Endothelial cell of umbilical vein (primary cell): ENCODE data around the gene LPP. TPM values are rescaled to one million over a fixed set of nuclear protein-coding genes. Genes with fewer than 3 reads are reported as not detected.

Experiments used
- BruUV-seq: library from RNA; stranded (reverse); fragments of 400-500 nt; replicated peaks from 2 replicates; lab custom pipeline; 2021; lab: Mats Ljungman, UMichigan
- CTCF ChIA-PET: fragments of 300-600, 350-600 bp; sonication (Branson Sonifier 250); formaldehyde crosslinking; loops from one replicate; lab custom pipeline; 2021; ENCODE audit warnings: antibody characterized with exemption, inconsistent platforms; lab: Charles Lee
- POLR2A ChIA-PET: fragments of 300-600, 350-600 bp; sonication (Branson Sonifier 250); formaldehyde crosslinking; loops from one replicate; lab custom pipeline; 2021; ENCODE audit warnings: antibody characterized with exemption, inconsistent platforms; lab: Charles Lee
- DNase-seq: peaks from one replicate; pipeline ENCODE4 v3.0.0-alpha.2; 2011; ENCODE audit warnings: low read depth, low spot score
- FAIRE-seq: peaks from 2 replicates; lab custom pipeline; 2011; peaks lifted over from hg19 to GRCh38; lab: Jason Lieb, UNC
- H2AFZ ChIP-seq: 2 replicates; pipeline ENCODE4 v1.6.0; 2012; ENCODE audit warnings: low read depth, low read length, control low read depth, inconsistent platforms
- H3K27ac ChIP-seq: 2 replicates; pipeline ENCODE4 v1.5.1; 2011; ENCODE audit warnings: low read depth, mild to moderate bottlenecking, control low read depth, low read length, moderate library complexity; ENCODE audit not compliant: insufficient read depth
- H3K27me3 ChIP-seq, 2 experiments: 2 replicates each; pipeline versions ENCODE4 v1.6.0 to v1.6.1; 2011; ENCODE audit warnings: low read length in 2 of 2, mixed read lengths in 1 of 2; ENCODE audit not compliant: control insufficient read depth in 2 of 2, insufficient read depth in 2 of 2
- H3K36me3 ChIP-seq, 2 experiments: 2 replicates in 1 of 2; 3 replicates in 1 of 2; pipeline ENCODE4 v1.5.1; 2011; ENCODE audit warnings: low read length in 2 of 2, mild to moderate bottlenecking in 1 of 2, moderate library complexity in 1 of 2; ENCODE audit not compliant: control insufficient read depth in 2 of 2, insufficient read depth in 2 of 2; ENCODE audit errors: extremely low read depth in 1 of 2
- H3K4me1 ChIP-seq: 3 replicates; pipeline ENCODE4 v1.5.1; 2011; ENCODE audit warnings: mild to moderate bottlenecking, low read length; ENCODE audit not compliant: control insufficient read depth, insufficient read depth; ENCODE audit errors: extremely low read depth
- H3K4me2 ChIP-seq: 2 replicates; pipeline ENCODE4 v1.6.1; 2011; ENCODE audit warnings: low read length, control low read depth, mixed read lengths; ENCODE audit not compliant: insufficient read depth
- H3K4me3 ChIP-seq, 3 experiments: fragments of 200-600 bp in 1 of 3; sonication (generic), shearing (Covaris generic) in 1 of 3; replicated peaks in 1 of 3; 2 replicates each; pipeline ENCODE4 v1.5.1; 2011 to 2016; ENCODE audit warnings: control low read depth in 3 of 3, low read length in 3 of 3, mild to moderate bottlenecking in 2 of 3, inconsistent platforms in 1 of 3, low read depth in 1 of 3, moderate library complexity in 1 of 3; ENCODE audit not compliant: insufficient read depth in 1 of 3
- H3K79me2 ChIP-seq: 2 replicates; pipeline ENCODE4 v1.6.0; 2012; ENCODE audit warnings: low read length, inconsistent platforms; ENCODE audit not compliant: control insufficient read depth, insufficient read depth
- H3K9ac ChIP-seq: replicated peaks from 2 replicates; pipeline ENCODE3; 2011; ENCODE audit warnings: low read length, control low read depth; ENCODE audit not compliant: insufficient read depth; ENCODE audit errors: extremely low read depth
- H3K9me1 ChIP-seq: replicated peaks from 3 replicates; pipeline ENCODE4 v1.6.0; 2011; ENCODE audit warnings: mild to moderate bottlenecking, low read length; ENCODE audit not compliant: control insufficient read depth, insufficient read depth; ENCODE audit errors: extremely low read depth
- H3K9me3 ChIP-seq: replicated peaks from 2 replicates; pipeline ENCODE4 v1.5.1; 2012; ENCODE audit warnings: low read length, inconsistent platforms; ENCODE audit not compliant: control insufficient read depth, insufficient read depth
- H4K20me1 ChIP-seq: replicated peaks from 2 replicates; pipeline ENCODE3; 2011; ENCODE audit warnings: mild to moderate bottlenecking, low read length; ENCODE audit not compliant: control insufficient read depth, insufficient read depth; ENCODE audit errors: extremely low read depth
- CTCF ChIP-seq, 2 donors: IDR thresholded peaks; 1 replicate in 1 of 2; 2 replicates in 1 of 2; pipeline ENCODE4 v1.5.1; 2011; ENCODE audit warnings: low read length in 2 of 2, mild to moderate bottlenecking in 2 of 2, moderate library complexity in 2 of 2, control low read depth in 1 of 2, inconsistent platforms in 1 of 2, low read depth in 1 of 2; ENCODE audit not compliant: insufficient read depth in 1 of 2; ENCODE audit errors: extremely low read depth in 1 of 2
- EZH2 ChIP-seq: IDR thresholded peaks from 2 replicates; pipeline ENCODE4 v1.6.1; 2012; ENCODE audit warnings: borderline replicate concordance, low read depth, mild to moderate bottlenecking, moderate library complexity, low read length, inconsistent platforms; ENCODE audit not compliant: severe bottlenecking
- FOS ChIP-seq: IDR thresholded peaks from 2 replicates; pipeline ENCODE4 v1.6.1; 2011; ENCODE audit warnings: mild to moderate bottlenecking, low read length, moderate library complexity, borderline replicate concordance; ENCODE audit not compliant: insufficient read depth
- GATA2 ChIP-seq: IDR thresholded peaks from 2 replicates; pipeline ENCODE4 v1.7.0; 2011; ENCODE audit warnings: low read depth, mild to moderate bottlenecking, moderate library complexity, mixed read lengths, low read length; ENCODE audit not compliant: insufficient read length, insufficient read depth
- JUN ChIP-seq: IDR thresholded peaks from 2 replicates; pipeline ENCODE4 v1.6.1; 2011; ENCODE audit warnings: borderline replicate concordance, low read depth; ENCODE audit not compliant: insufficient read length, insufficient read depth
- MYC ChIP-seq: IDR thresholded peaks from one replicate; pipeline ENCODE4 v1.6.1; 2011; ENCODE audit warnings: mild to moderate bottlenecking, low read depth, low read length
- POLR2A ChIP-seq: IDR thresholded peaks from 2 replicates; pipeline ENCODE4 v1.6.1; 2012; ENCODE audit warnings: low read depth, mild to moderate bottlenecking, control low read depth, low read length
- POLR2AphosphoS5 ChIP-seq: IDR thresholded peaks from 2 replicates; pipeline ENCODE4 v1.6.1; 2012; ENCODE audit warnings: low read depth, mild to moderate bottlenecking, control low read depth, low read length, moderate library complexity; ENCODE audit not compliant: insufficient read depth
- dilution Hi-C: fragments of 300-500 bp; cut with MboI; formaldehyde crosslinking; loops from one replicate; pipeline ENCODE4 v1.15.0; 2019; ENCODE audit warnings: low sequenced_read_pairs; ENCODE audit not compliant: extremely low pct_ligation_motif_present
- intact Hi-C: fragments of 100-400 bp; cut with micrococcal nuclease; formaldehyde crosslinking; loops from one replicate; pipeline ENCODE4 v1.10.0; 2022
- polyA plus RNA-seq, 4 experiments: library from polyadenylated mRNA; depleted of rRNA in 3 of 4; stranded (reverse) in 3 of 4; unstranded in 1 of 4; fragments of >200 nt; gene quantifications; 2 replicates each; pipeline versions ENCODE4 v1.2.1 to v1.2.3, GENCODE V29; 2011 to 2012; ENCODE audit warnings: missing spikeins in 1 of 4
- total RNA-seq: library from RNA; stranded (reverse); gene quantifications from 2 replicates; pipeline ENCODE4 v1.2.3, GENCODE V29; 2021
- TF ChIP-seq, protein P1 (sequence below): IDR thresholded peaks from 2 replicates; pipeline ENCODE4 v1.6.1; 2011; ENCODE audit not compliant: insufficient read depth, insufficient read length

LPP gene
- total and polyA plus RNA-seq, 2 donors (not counting 3 experiments of a cell fraction or from before 2014, with no cell fraction given) = 16.9 to 153 TPM

DNA sequence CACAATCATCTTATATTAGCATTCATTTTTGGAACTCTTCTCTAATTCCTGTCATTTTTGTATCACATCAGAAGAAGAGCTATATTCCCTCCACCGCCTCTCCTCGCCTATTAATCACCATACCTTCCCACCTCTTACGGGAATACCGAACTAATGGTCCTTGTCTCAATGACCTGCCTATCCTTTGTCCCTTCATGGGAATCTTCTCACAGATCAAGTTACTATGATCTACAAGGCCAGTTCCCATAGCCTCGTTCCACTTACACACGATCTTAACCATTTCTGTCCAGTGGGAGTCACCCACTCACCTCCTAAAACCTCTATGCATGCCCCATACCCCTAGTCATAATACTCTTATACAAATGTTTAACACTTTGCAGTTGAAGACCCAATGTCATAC lies 675.2 kb downstream of the LPP start:
- no TSS peak for BruUV-seq
- no peaks in the 10 kb centered on the region for H3K9me1 ChIP-seq
- no peak overlapping the region for H3K4me2 ChIP-seq
- intact Hi-C loops (no loop called here), dilution Hi-C loops (no loop called here)
- H3K79me2 ChIP-seq = no peaks in the 10 kb centered on the region
- TF ChIP-seq, protein P1, sequence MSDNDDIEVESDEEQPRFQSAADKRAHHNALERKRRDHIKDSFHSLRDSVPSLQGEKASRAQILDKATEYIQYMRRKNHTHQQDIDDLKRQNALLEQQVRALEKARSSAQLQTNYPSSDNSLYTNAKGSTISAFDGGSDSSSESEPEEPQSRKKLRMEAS = no peak
- TF ChIP-seq POLR2A (no peak), POLR2AphosphoS5 (no peak), FOS (no peak), MYC (no peak), GATA2 (no peak), CTCF (IDR thresholded peaks at IDR 0.05; ENCODE audit: extremely low read depth in 1 of 2, insufficient read depth in 1 of 2, low read depth in 1 of 2, low read length in 2 of 2) (no peak), EZH2 (no peak), JUN (no peak)
- no peaks in the 10 kb centered on the region for H3K4me1 ChIP-seq
- FAIRE-seq (no peak), DNase-seq (no peak)
- no peaks in the 10 kb centered on the region for H3K9me3 ChIP-seq
- H3K9ac ChIP-seq = no peak overlapping the region
- H3K27ac ChIP-seq = no peak overlapping the region
- no peak overlapping the region for H2AFZ ChIP-seq
- no peaks in the 10 kb centered on the region for H3K27me3 ChIP-seq
- no peak overlapping the region for H3K4me3 ChIP-seq
- H4K20me1 ChIP-seq = no peaks in the 10 kb centered on the region
- ChIA-PET POLR2A (no interaction called here), CTCF (no interaction called here)
- no peaks in the 10 kb centered on the region for H3K36me3 ChIP-seq
